GM19239 (cell line): Measurements from ENCODE around the gene MED12.

ENCODE experiments used
- DNase-seq: peaks from one replicate; pipeline ENCODE4 v3.0.0; 2011; ENCODE audit warnings: low spot score; ENCODE audit not compliant: insufficient read length
- FAIRE-seq: peaks from 2 replicates; lab custom pipeline; 2011; peaks lifted over from hg19 to GRCh38; lab: Jason Lieb, UNC

MED12 gene

GRCh38 chrX:71106427-71106826, 12.0 kb upstream of the MED12 start, which contains the start of gene CXorf65:
CXorf65 (minus strand) TSS chrX:71106740; CDS start chrX:71106556, 184 bp downstream.
- no peak for DNase-seq
- FAIRE-seq: peak; percentile 85

DNA sequence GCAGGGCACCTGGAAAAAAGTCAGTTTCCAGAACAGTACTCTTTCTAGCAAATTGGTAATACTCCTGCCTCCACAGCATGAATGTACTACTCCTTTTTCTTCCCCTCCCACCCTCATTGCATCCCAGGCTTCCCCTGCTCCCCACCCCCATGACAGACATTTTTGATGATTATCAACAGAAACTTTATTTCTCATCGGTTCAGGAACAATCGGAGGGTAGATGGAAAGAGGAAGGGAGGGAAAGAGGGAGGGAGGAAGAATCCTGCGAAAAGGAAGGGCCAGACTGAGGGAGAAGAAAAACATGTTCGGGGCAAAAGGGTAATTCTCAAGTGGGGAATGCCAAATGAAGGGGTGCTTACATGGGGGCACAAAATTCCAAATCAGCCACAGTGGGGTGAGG, 11.2 kb upstream of the MED12 start:
- no peak for FAIRE-seq
- DNase-seq: no peak

GRCh38 chrX:71107762-71108360, 10.5 kb upstream of the MED12 start:
- FAIRE-seq: peak; percentile 64
- no peak for DNase-seq

DNA sequence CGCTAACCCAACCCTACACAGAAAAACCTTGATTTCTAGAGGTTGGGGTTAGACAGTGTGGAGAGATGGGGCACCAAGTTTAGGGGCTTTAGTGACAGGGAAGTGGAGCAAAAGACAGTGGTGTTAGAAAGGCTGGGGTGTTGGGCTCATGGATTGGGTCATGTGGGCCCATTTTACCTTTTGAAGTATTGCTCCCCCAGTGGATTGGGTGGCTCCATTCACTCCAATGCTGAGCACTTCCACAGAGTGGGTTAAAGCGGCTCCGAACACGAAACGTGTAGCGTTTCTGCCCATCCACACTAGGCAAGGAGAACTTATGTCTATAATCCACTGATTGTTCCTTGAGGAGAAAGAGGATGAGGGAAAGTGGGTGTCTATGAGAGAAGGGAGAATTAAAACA, 9.3 kb upstream of the MED12 start:
- FAIRE-seq: peak; percentile 57

DNA sequence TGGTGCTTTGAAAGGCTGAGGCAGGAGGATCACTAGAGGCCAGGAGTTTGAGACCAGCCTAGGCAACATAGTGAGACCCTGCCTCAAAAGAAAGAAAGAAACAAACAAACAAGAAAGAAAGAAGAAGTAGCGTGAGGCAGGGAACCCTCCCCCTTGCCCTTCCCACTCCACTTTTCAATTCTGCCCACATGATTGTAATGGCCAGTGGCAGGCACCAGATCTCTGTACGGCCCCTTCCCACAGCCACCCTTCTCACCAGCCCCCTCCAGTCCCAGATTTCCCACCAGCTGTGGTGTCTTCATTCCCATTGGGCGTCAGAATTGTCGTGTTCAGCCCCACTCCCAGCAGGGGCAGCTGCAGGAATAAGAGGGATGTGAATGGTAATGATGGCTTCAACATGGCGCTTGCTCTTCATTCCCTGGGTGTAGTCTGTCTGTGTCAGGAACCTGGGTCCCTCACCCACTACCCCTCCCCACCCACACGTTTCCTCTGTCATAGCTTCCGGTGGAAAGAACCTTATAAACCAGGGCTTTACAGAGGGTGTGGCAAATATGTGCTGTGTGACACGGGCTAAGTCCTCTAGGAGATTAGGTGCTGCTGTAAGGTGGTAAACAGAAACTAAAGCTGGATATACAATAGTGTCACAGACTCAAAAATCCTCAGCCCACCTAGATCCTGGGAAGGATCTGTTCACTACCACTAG, 7.1 kb upstream of the MED12 start, which contains the start of gene IL2RG:
Gene IL2RG (minus strand): TSS at position 437 of the 703 bp plus-strand sequence. CDS start 38 bp downstream, at position 399.
- peak; percentile 93 for FAIRE-seq
- no peak for DNase-seq

More for the DNA sequence above, 9.3 kb upstream of the MED12 start:
- DNase-seq: no peak

DNA sequence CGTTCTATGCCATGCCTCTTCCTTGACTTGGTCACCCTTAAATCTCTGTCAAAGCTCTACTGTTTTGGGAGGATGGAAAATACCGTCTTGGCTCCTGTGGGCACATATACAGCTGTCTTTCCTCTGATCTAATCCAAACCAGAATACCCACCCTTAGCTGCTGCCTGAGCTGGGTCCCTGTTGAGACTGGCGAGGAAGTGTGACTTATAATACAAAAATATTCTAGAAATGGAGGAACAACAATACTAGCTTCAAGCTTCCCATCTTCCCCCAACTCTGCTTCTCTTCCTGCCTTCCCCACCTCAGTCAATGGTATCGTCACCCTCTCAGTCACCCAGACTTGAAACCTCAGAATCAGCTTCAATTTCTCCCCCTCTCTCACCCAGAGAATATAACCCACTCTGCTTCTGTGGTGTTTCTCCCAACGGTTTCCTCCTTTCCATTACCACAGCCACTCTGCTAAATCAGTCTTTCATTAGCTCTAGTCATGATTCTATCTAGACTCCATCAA, 6.4 kb upstream of the MED12 start:
- FAIRE-seq (no peak), DNase-seq (no peak)

GRCh38 chrX:71117358-71117757, 1.0 kb upstream of the MED12 start:
- no peak for FAIRE-seq
- DNase-seq: no peak

DNA sequence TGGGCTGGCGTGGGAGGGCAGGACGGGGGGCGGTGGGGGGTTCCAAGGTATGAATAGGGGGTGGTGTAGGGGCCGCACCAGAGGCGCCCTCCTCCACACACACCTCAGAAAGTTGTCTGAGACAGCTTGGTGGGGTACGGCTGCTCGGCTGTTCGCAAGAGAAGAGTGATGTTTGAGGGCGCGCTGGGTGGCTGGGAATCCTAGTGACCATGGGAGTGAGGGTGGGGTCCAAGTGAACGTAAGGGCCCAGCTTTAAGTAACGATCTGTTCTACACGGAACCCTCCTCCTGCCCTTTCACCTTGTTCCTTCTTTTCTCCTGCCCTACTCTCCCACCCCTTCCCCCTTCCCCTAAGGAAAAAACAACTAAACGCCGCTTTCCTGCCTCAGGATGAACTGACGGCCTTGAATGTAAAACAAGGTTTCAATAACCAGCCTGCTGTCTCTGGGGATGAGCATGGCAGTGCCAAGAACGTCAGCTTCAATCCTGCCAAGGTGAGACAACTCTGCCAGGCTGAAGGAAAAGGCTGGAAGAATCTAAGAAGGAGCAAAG, 664 bp downstream of the MED12 start:
- no peak for FAIRE-seq
- DNase-seq: no peak

GRCh38 chrX:71128166-71128833, 9.9 kb downstream of the MED12 start:
- no peak for FAIRE-seq

DNA sequence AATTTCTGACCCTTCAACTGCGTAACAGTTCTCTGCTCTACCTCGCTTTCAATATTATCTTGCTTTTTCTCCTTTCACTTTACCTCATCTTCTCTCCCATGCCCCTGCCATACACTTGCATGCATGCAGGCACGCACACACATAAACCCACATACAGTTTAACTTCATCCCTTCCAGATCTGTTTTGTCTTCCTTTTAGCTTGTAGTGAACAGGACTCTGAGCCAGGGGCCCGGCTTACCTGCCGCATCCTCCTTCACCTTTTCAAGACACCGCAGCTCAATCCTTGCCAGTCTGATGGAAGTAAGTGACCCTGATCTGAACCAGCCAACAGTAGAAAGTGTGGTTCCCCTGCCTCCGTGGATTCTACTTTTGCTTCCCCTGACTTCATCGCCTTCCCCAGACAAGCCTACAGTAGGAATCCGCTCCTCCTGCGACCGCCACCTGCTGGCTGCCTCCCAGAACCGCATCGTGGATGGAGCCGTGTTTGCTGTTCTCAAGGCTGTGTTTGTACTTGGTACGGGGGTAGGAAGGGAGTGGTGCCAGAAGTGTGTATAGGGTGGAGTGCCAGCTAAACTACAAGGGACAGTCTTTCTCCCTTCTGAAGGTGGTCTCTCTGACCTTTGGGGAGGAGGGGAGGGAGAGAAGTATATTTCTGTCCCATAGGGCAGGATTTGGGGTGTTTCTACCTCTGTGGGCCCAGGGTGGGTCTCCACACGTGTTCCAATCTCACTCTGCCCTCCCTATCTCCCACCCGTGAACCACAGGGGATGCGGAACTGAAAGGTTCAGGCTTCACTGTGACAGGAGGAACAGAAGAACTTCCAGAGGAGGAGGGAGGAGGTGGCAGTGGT, 10.7 kb downstream of the MED12 start:
- peak; percentile 97 for FAIRE-seq

More at GRCh38 chrX:71128166-71128833, 9.9 kb downstream of the MED12 start:
- DNase-seq: no peak

DNA sequence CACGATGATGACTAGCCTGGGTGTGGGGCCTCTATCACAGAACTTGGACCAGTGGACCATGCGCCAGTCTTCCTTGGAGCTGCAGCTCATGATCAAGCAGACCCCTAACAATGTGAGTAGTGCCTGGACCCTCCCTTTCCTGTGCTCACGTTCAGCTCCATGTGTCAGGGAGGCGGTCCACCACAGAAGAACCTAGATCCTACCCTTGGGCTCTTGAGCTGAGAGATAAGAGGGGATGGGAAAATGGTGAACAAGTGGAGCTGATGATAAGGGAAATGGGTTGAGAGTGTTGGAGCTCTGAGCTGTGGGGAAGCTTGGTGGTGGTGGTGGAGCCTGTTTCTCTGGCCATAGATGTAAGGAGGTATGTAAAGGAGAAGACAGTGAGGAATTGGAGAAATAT, 13.1 kb downstream of the MED12 start:
- DNase-seq (no peak), FAIRE-seq (no peak)

More for the DNA sequence above, 10.7 kb downstream of the MED12 start:
- peak; percentile 44 for DNase-seq

- no peak for DNase-seq
- FAIRE-seq: no peak
These were observed 22.0 kb downstream of the MED12 start for GRCh38 chrX:71140440-71140839.

- FAIRE-seq (no peak), DNase-seq (no peak)
These were observed 25.1 kb downstream of the MED12 start for GRCh38 chrX:71143508-71143907.

DNA sequence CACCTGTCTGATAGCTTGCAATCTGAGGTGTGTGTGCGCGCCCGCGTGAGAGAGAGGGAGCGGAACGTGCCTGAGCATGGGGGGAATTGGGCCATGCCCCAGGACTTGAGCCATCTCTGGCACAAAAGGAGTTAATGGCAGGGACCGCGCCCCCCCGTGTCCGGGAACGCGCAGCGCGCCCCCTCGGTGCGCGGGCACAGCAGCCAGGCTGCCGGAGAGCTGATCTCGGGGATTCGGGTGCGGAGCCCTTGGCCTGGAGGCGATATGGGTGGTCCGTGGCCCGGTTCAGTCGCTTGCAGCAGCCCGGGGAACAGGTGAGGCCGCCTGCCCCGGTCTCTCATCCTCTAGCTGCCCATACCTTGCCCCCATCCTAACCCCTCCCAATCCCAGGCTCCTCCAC, 26.3 kb downstream of the MED12 start, which contains the start of gene NLGN3:
Gene NLGN3 (plus strand): TSS at position 191 of the 400 bp plus-strand sequence. CDS start 2,909 bp downstream, outside the sequence.
- FAIRE-seq: no peak

DNA sequence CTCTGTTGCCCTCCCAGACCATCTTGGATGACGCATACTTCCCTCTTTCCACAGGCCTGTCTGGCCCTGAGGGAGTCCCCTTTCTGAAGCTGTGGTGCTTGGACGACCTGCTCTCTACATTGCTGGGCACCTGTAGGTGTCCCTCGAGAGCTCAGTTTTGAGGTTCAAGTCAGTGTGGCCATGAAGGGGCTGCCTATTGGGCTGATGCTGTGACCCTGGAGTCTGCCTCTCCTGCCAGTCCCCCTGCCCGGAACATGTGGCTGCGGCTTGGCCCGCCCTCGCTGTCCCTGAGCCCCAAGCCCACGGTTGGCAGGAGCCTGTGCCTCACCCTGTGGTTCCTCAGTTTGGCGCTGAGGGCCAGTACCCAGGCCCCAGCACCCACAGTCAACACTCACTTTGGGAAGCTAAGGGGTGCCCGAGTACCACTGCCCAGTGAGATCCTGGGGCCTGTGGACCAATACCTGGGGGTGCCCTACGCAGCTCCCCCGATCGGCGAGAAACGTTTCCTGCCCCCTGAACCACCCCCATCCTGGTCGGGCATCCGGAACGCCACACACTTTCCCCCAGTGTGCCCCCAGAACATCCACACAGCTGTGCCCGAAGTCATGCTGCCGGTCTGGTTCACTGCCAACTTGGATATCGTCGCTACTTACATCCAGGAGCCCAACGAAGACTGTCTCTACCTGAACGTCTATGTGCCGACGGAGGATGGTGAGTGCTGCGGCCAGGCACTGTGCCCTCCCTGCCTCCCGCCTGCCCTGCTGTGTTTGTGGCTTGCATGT, 29.3 kb downstream of the MED12 start:
- FAIRE-seq (no peak), DNase-seq (no peak)

More for the DNA sequence above, 26.3 kb downstream of the MED12 start, which contains the start of gene NLGN3:
- no peak for DNase-seq

DNA sequence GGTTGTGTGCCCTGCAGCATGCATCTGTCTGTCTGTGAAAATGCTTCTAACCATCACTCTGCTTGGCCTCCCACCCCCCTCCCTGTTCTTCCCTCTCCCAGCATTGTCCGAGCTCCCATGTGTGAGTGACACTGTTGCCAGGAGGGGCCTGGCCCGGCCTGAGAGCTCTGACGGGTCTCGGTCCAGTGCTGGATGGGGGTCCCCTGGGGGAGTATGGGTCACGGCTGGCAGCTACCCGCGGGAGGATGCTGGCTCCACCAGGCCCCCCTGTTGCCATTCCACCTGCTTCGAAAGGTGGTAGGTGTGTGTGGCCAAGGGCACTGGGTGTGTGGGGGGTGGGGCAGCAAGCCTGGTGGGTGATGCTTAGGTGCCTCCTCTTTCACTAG, 29.9 kb downstream of the MED12 start:
- FAIRE-seq (no peak), DNase-seq (no peak)

DNA sequence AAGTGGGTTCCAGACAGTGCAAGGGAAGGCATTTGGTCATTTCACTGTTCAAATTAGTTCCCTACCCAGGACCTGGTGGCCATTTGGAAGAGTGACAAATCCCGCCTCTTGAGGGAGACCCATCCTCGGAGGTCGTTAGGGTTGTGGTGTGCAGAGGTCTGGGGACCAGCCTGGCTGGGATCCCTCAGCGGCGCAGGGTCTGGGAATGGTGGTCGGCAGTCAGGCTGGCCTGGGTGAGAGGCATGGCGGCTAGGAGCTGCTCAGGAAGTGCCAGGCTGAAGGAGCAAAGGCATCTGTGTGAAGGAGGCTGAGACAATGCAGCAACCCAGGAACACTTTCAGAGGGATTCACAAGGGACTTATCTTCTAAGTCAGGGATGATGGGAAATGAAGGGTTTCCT, 33.0 kb downstream of the MED12 start:
- DNase-seq (no peak), FAIRE-seq (no peak)

GRCh38 chrX:71154196-71154595, 35.8 kb downstream of the MED12 start:
- DNase-seq (no peak), FAIRE-seq (no peak)

GRCh38 chrX:71154641-71155040, 36.2 kb downstream of the MED12 start:
- FAIRE-seq: no peak
- no peak for DNase-seq
